C4-2B (cell line): ENCODE data around the gene SKP1.

ENCODE experiments used
- H3K27ac ChIP-seq: fragments of 450-650 bp; 2 replicates; pipeline ENCODE4 v1.5.1; 2017
- CTCF ChIP-seq: fragments of 450-650 bp; conservative IDR thresholded peaks from 2 replicates; pipeline ENCODE4 v1.5.1; 2017; ENCODE audit warnings: mild to moderate bottlenecking
- ZFX ChIP-seq: fragments of 450-650 bp; IDR thresholded peaks from 2 replicates; pipeline ENCODE4 v1.6.1; 2017

Gene SKP1

GRCh38 chr5:134209477-134210245 is 32.9 kb upstream of the SKP1 start:
- no peak for TF ChIP-seq CTCF
- H3K27ac ChIP-seq = no peak overlapping the region

- TF ChIP-seq ZFX (no peak), CTCF (no peak)
- no peak overlapping the region for H3K27ac ChIP-seq
These were observed 30.9 kb upstream of the SKP1 start for GRCh38 chr5:134207696-134208095.

- no peak for TF ChIP-seq ZFX
- no peak for TF ChIP-seq CTCF
- H3K27ac ChIP-seq = no peak overlapping the region
These were observed 29.9 kb upstream of the SKP1 start for GRCh38 chr5:134206627-134207160.

- TF ChIP-seq CTCF (no peak), ZFX (no peak)
- H3K27ac ChIP-seq = no peak overlapping the region
These were observed 27.8 kb upstream of the SKP1 start for GRCh38 chr5:134204575-134204974.

- H3K27ac ChIP-seq = no peak overlapping the region
- no peak for TF ChIP-seq ZFX
- TF ChIP-seq CTCF = no peak
These were observed 26.9 kb upstream of the SKP1 start for GRCh38 chr5:134203630-134204029.

- H3K27ac ChIP-seq = no peak overlapping the region
- TF ChIP-seq ZFX (no peak), CTCF (no peak)
These were observed 18.9 kb upstream of the SKP1 start for GRCh38 chr5:134195666-134196065.

GRCh38 chr5:134189031-134189430 is 12.3 kb upstream of the SKP1 start:
- TF ChIP-seq CTCF = no peak
- no peak for TF ChIP-seq ZFX
- H3K27ac ChIP-seq = no peak overlapping the region
